ENCODE data around the gene KLHL13. TPM values are rescaled to one million over a fixed set of nuclear protein-coding genes. Genes with fewer than 3 reads are reported as not detected.

Gene KLHL13
- total RNA-seq, 3 donors from 2014 or later = 1.6 to 21.3 (median 20.2) TPM

- no peak overlapping the region for H3K27ac ChIP-seq
- DNase-seq (ENCODE audit: low spot score in 2 of 2) = no peak
- no peaks in the 10 kb centered on the region for H3K9me3 ChIP-seq
- H3K4me3 ChIP-seq = no peak overlapping the region
- TF ChIP-seq POLR2AphosphoS5 (IDR thresholded peaks at IDR 0.05) (no peak), CTCF (IDR thresholded peaks at IDR 0.05) (no peak), POLR2A (IDR thresholded peaks at IDR 0.05) (no peak)
- no peaks in the 10 kb centered on the region for H3K4me1 ChIP-seq
- no peaks in the 10 kb centered on the region for H3K27me3 ChIP-seq
- H3K36me3 ChIP-seq = no peaks in the 10 kb centered on the region
- intact Hi-C loops (cut with DNase I; ENCODE audit: low total_unique reads) = no loop called here
Observed at GRCh38 chrX:118062048-118062789, 54.4 kb downstream of the KLHL13 start.

GRCh38 chrX:118058924-118059323 is 57.7 kb downstream of the KLHL13 start:
- DNase-seq (ENCODE audit: low spot score in 2 of 2) = no peak
- H3K4me3 ChIP-seq = no peak overlapping the region
- TF ChIP-seq POLR2AphosphoS5 (IDR thresholded peaks at IDR 0.05) = no peak
- no peak for TF ChIP-seq POLR2A (IDR thresholded peaks at IDR 0.05)
- TF ChIP-seq CTCF (IDR thresholded peaks at IDR 0.05) = no peak
- H3K27me3 ChIP-seq = no peaks in the 10 kb centered on the region
- H3K36me3 ChIP-seq = no peaks in the 10 kb centered on the region
- no peaks in the 10 kb centered on the region for H3K4me1 ChIP-seq
- no peak overlapping the region for H3K27ac ChIP-seq
- peaks cover 0 to 7% of the 10 kb centered on the region in 2 donors for H3K9me3 ChIP-seq
- intact Hi-C loops (cut with DNase I; ENCODE audit: low total_unique reads) = no loop called here

GRCh38 chrX:118056870-118057269 is 59.7 kb downstream of the KLHL13 start:
- peaks cover 0 to 7% of the 10 kb centered on the region in 2 donors for H3K9me3 ChIP-seq
- H3K4me1 ChIP-seq = no peaks in the 10 kb centered on the region
- H3K36me3 ChIP-seq = no peaks in the 10 kb centered on the region
- TF ChIP-seq POLR2AphosphoS5 (IDR thresholded peaks at IDR 0.05) = no peak
- no peak for TF ChIP-seq CTCF (IDR thresholded peaks at IDR 0.05)
- no peak for TF ChIP-seq POLR2A (IDR thresholded peaks at IDR 0.05)
- H3K27ac ChIP-seq = no peak overlapping the region
- intact Hi-C loops (cut with DNase I; ENCODE audit: low total_unique reads) = loop anchor here (1.0 kb wide), 1 partner anchor 12 kb away; no protein-coding TSS in a partner anchor
- no peak for DNase-seq (ENCODE audit: low spot score in 2 of 2)
- H3K27me3 ChIP-seq = no peaks in the 10 kb centered on the region
- no peak overlapping the region for H3K4me3 ChIP-seq

GRCh38 chrX:118049713-118050112 is 66.9 kb downstream of the KLHL13 start:
- no peak for TF ChIP-seq POLR2A (IDR thresholded peaks at IDR 0.05)
- TF ChIP-seq CTCF (IDR thresholded peaks at IDR 0.05) = no peak
- no peak for TF ChIP-seq POLR2AphosphoS5 (IDR thresholded peaks at IDR 0.05)
- intact Hi-C loops (cut with DNase I; ENCODE audit: low total_unique reads) = no loop called here
- Histone ChIP-seq H3K27me3 (no peaks in the 10 kb centered on the region), H3K4me3 (no peak overlapping the region), H3K27ac (no peak overlapping the region), H3K9me3 (peaks cover 0 to 3% of the 10 kb centered on the region in 2 donors), H3K4me1 (no peaks in the 10 kb centered on the region), H3K36me3 (no peaks in the 10 kb centered on the region)
- DNase-seq (ENCODE audit: low spot score in 2 of 2) = no peak

GRCh38 chrX:118047446-118048186 is 69.0 kb downstream of the KLHL13 start:
- intact Hi-C loops (cut with DNase I; ENCODE audit: low total_unique reads) = no loop called here
- Histone ChIP-seq H3K4me3 (no peak overlapping the region), H3K9me3 (peaks cover 6 to 19% of the 10 kb centered on the region in 2 donors), H3K4me1 (no peaks in the 10 kb centered on the region), H3K27me3 (no peaks in the 10 kb centered on the region), H3K36me3 (no peaks in the 10 kb centered on the region), H3K27ac (no peak overlapping the region)
- no peak for DNase-seq (ENCODE audit: low spot score in 2 of 2)
- TF ChIP-seq POLR2A (IDR thresholded peaks at IDR 0.05) (no peak), CTCF (IDR thresholded peaks at IDR 0.05) (no peak), POLR2AphosphoS5 (IDR thresholded peaks at IDR 0.05) (no peak)

Measured in breast epithelium (tissue), 4 donors.